ENCODE data around the gene GBGT1. TPM values are rescaled to one million over a fixed set of nuclear protein-coding genes. Genes with fewer than 3 reads are reported as not detected.

GBGT1 gene
- total and polyA plus RNA-seq, 5 donors = 7.4 to 12.8 (median 10.2) TPM

DNA sequence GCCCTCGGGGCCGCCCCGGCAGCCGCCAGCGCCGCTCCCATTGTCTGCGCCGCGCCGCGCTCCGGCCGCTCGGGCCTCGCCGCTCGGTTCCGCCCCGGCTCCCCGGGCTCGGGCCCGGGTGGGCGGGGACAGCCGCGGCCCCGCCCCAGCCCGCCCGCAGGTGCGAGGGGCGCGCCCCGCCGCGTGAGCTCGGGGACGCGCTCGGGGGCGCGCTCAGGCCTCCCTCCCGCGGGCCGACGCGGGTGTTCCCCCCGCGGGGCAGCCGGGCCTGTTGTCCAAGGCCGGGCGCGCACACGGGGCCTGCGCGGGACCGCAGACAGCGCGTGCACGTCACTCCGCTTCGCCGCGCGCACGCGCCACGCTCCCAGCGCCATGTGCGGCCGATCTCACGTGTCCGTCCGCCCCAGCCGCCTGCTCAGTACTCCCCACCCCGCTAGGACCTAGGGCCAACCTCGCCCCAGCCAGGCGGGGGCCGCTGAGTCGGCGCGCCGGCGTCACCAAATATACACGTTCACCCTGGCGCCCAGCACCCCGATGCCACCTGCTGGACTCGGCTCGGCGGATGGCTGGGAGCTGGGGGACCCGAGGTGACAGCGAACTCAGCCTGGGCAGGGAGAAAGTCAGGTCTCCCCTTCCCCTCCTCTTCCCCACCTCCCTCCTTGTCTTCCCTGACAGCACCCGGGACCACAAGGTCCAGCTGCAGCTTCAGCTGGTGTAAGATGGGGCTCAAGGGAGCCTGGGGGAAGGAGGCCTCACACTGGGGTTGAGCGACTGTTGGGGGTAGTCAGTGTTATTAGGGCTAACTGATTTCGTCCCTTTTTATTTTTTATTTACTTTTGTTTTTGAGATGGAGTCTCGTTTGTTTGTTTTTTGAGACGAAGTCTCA is 14.3 kb downstream of the GBGT1 start:
- no peaks in the 10 kb centered on the region for H3K27me3 ChIP-seq (ENCODE audit: control insufficient read depth, insufficient read depth)
- 2% methylated on average over 95 of the region's 95 CpGs for WGBS
- peak; percentile 82 for ATAC-seq
- intact Hi-C loops (cut with DNase I) = loop anchor here (5.0 to 10.0 kb wide), 3 partner anchors 95 to 112 kb away; no protein-coding TSS in a partner anchor
- no peaks in the 10 kb centered on the region for H3K4me1 ChIP-seq (ENCODE audit: control insufficient read depth, insufficient read depth, low read length)
- DNase-seq = peak; percentile 91 to 97 (median 96)
- H3K9me3 ChIP-seq (ENCODE audit: control insufficient read depth, low read length) = no peaks in the 10 kb centered on the region
- peak overlapping the region; percentile 33 for H3K27ac ChIP-seq (ENCODE audit: low read length)
- peak overlapping the region; percentile 52 for H3K4me3 ChIP-seq (ENCODE audit: low read length)

DNA sequence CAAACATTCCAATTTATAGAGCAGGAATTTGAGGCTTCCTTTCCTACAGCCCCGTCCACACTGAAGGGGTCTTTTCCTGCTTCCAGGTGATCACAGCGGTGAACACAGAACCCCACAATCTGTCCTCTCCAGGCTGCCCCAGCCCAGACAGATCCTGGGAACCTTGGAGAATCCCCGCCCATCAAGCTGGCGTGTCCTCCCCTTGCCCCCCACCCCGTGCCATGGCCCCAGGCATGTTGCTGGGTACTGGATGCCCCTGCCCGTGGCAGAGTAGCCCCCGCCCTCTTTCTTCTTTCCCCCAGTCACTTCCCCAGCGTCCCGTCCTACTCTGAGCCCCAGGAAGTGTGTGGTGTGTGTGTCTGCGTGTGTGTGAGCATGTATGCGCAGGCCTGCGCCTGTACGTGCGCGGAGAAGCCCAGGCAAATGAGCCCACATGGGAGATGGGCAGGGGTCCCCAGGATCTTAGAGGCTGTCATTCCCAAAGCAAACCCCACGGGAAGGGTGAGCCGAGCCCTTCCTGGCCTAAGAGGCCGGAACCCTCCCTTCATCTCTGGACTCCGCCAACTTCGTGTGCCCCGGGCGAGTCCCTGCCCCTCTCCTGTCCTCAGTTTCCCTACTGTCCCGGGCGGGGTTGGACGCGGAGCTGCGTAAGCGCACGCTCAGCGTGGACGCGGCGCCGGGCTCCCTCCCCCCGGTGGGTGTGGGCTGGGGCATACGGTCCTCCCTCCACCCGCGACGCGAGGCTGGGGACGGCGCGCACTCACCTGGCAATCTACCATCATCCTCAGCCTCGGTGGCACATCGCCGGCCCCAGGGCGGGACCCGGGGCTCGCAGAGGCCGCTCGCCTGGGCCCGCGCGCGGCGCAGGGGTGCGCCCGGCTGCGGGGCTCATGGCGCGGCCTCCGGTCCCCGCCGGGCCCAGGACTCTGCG is 15.2 kb downstream of the GBGT1 start:
- Histone ChIP-seq H3K27ac (ENCODE audit: low read length) (peak overlapping the region; percentile 32), H3K27me3 (ENCODE audit: control insufficient read depth, insufficient read depth) (no peaks in the 10 kb centered on the region), H3K4me3 (ENCODE audit: low read length) (peak overlapping the region; percentile 52), H3K4me1 (ENCODE audit: control insufficient read depth, insufficient read depth, low read length) (peaks cover 5% of the 10 kb centered on the region), H3K9me3 (ENCODE audit: control insufficient read depth, low read length) (no peaks in the 10 kb centered on the region)
- intact Hi-C loops (cut with DNase I) = loop anchor here (5.0 to 10.0 kb wide), 3 partner anchors 94 to 111 kb away; no protein-coding TSS in a partner anchor
- WGBS = 5% methylated on average over 65 of the region's 65 CpGs
- peak; percentile 11 to 31 for ATAC-seq
- peak; percentile 73 to 90 (median 88) for DNase-seq

GRCh38 chr9:133147412-133148198 is 16.1 kb downstream of the GBGT1 start:
- ATAC-seq = peak; percentile 11 to 13
- 27% methylated on average over 14 of the region's 14 CpGs for WGBS

DNA sequence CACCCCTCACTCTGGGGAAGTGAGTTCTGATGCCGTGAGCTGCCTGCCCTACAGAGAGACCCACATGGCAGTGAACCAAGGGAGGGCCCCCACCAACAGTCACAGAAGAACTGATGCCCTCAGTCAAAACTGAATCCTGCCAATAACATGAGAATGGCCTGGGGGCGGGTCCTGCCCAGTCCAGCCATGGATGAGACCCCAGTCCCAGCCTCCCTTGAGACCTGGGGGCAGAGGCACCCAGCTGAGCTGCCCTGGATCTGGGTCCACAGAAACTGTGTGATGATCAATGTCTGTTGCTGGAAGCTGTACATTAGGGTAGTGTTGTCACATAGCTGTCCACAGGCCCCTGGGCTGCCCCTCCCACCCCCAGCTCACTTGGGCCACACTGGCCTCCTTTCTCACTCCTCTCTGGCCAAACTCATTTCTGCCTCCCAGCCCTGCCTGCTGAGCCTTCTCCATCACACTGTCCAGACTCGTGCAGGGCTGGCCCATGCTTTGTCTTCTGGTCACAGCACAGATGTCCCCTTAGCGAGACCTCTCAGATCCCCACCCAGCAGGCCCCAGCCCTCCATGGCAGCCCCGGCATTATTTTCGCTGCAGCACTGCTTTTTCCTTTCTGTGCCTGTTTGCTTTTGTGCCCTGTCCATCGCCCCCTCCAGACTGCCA is 16.8 kb downstream of the GBGT1 start:
- ATAC-seq (no peak), DNase-seq (peak; percentile 16 to 49 (median 31))
- intact Hi-C loops (cut with DNase I) = loop anchor here (2.0 to 10.0 kb wide), 4 partner anchors 44 to 110 kb away; no protein-coding TSS in a partner anchor
- Histone ChIP-seq H3K4me1 (ENCODE audit: control insufficient read depth, insufficient read depth, low read length) (peaks cover 5% of the 10 kb centered on the region), H3K27me3 (ENCODE audit: control insufficient read depth, insufficient read depth) (no peaks in the 10 kb centered on the region), H3K9me3 (ENCODE audit: control insufficient read depth, low read length) (no peaks in the 10 kb centered on the region), H3K4me3 (ENCODE audit: low read length) (no peak overlapping the region), H3K27ac (ENCODE audit: low read length) (no peak overlapping the region)
- 69% methylated on average over 7 of the region's 7 CpGs for WGBS

More at GRCh38 chr9:133147412-133148198, 16.1 kb downstream of the GBGT1 start:
- no peaks in the 10 kb centered on the region for H3K27me3 ChIP-seq (ENCODE audit: control insufficient read depth, insufficient read depth)
- H3K9me3 ChIP-seq (ENCODE audit: control insufficient read depth, low read length) = no peaks in the 10 kb centered on the region
- no peak overlapping the region for H3K4me3 ChIP-seq (ENCODE audit: low read length)
- peak; percentile 72 to 92 (median 91) for DNase-seq
- peaks cover 5% of the 10 kb centered on the region for H3K4me1 ChIP-seq (ENCODE audit: control insufficient read depth, insufficient read depth, low read length)
- peak overlapping the region; percentile 32 for H3K27ac ChIP-seq (ENCODE audit: low read length)
- intact Hi-C loops (cut with DNase I) = loop anchor here (2.0 to 10.0 kb wide), 4 partner anchors 45 to 110 kb away; no protein-coding TSS in a partner anchor

DNA sequence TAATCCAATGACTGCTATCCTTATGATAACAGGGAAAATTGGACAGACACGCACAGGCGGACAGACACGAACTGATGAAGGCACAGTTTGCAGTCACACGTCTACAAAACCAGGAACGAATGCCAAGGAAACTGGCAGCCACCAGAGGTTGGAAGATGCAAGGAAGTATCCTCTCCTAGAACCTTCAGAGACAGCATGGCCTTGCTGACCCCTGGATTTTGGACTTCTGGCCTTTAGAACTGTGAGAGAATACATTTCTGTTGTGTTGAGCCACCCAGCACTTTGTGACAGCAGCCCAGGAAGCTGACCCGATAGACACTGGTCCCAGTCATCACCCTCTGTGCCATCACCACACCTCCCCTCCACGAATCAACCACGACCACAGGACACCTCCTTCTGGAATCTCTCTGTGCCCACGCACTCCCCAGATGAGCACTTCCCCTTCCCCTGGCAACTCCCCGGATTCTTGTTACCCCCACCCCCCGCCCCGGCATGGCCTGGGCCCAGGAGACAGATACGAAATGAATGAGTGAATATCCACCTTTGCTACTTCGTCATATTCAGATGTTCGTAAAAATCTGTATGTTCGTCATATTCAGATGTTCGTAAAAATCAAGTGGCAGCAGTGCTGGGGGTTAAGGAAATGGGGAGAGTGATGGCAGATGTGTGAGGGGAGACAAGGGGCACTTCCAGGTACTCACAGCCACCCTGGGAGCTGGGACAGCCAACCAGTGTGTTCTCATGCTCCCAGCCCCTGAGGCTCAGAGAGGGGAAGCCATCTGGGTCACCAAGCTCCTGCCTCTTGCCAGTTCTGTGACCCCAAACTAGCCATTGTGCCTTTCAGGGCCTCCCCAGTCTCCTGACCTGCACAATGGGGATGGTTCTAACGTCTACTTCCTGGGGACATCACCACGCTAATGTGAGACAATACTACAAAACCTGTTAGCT is 18.5 kb downstream of the GBGT1 start:
- Histone ChIP-seq H3K9me3 (ENCODE audit: control insufficient read depth, low read length) (no peaks in the 10 kb centered on the region), H3K27me3 (ENCODE audit: control insufficient read depth, insufficient read depth) (no peaks in the 10 kb centered on the region), H3K4me1 (ENCODE audit: control insufficient read depth, insufficient read depth, low read length) (peaks cover 5% of the 10 kb centered on the region), H3K4me3 (ENCODE audit: low read length) (no peak overlapping the region), H3K27ac (ENCODE audit: low read length) (no peak overlapping the region)
- 57% methylated on average over 19 of the region's 19 CpGs for WGBS
- no peak for ATAC-seq
- DNase-seq = peak in 1 of 3 donors; percentile 25
- intact Hi-C loops (cut with DNase I) = loop anchor here (1.0 to 10.0 kb wide), 4 partner anchors 42 to 108 kb away; no protein-coding TSS in a partner anchor

DNA sequence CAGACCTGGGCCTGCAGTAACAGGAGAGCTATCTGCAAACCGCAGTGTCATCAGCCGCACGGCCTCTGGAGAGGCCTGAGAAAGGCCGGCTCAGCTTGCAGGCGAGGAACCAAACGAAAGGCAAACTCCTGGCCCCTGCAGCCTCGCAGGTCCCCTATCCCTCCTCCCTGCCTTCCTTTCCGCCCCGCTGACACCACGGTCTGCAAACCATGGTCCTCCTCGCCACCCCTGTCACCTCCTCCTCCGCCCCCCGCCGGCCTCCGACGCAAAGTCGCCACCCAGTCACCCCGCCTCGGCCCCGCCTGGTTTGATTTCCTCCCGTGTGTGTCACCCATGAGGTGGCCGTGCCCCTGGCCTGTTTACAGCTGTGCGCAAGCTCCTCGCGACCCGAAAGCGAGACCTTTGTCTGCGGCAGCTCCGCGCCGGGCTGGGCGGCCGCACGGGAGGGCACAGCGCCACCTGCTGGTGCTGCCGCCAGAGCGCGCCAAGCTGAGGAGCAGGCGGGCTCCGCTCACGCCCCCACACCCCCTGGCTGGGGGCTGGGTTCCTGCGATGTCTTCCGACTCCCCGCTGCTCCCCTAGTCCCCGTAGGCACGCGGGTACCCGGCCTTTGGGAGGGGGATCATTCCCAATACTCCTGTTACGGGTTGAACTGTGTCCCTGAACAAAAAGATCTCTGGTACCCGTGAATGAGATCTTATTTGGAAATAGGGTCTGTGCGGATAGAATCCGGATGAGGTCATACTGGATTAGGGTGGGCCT is 19.4 kb downstream of the GBGT1 start:
- Histone ChIP-seq H3K4me3 (ENCODE audit: low read length) (no peak overlapping the region), H3K27ac (ENCODE audit: low read length) (peak overlapping the region; percentile 9), H3K27me3 (ENCODE audit: control insufficient read depth, insufficient read depth) (no peaks in the 10 kb centered on the region), H3K4me1 (ENCODE audit: control insufficient read depth, insufficient read depth, low read length) (peaks cover 5% of the 10 kb centered on the region), H3K9me3 (ENCODE audit: control insufficient read depth, low read length) (no peaks in the 10 kb centered on the region)
- ATAC-seq (peak; percentile 15 to 45), DNase-seq (peak; percentile 67 to 91 (median 87))
- WGBS = 4% methylated on average over 52 of the region's 52 CpGs
- intact Hi-C loops (cut with DNase I) = loop anchor here in 1 of 4 donors (1.0 to 10.0 kb wide), 2 partner anchors 41 to 90 kb away; no protein-coding TSS in a partner anchor

GRCh38 chr9:133143639-133144141 is 20.0 kb downstream of the GBGT1 start:
- no peaks in the 10 kb centered on the region for H3K9me3 ChIP-seq (ENCODE audit: control insufficient read depth, low read length)
- ATAC-seq (no peak), DNase-seq (peak in 2 of 3 donors; percentile 29 to 40)
- H3K27ac ChIP-seq (ENCODE audit: low read length) = peak overlapping the region; percentile 9
- 82% methylated on average over 13 of the region's 13 CpGs for WGBS
- peaks cover 5% of the 10 kb centered on the region for H3K4me1 ChIP-seq (ENCODE audit: control insufficient read depth, insufficient read depth, low read length)
- intact Hi-C loops (cut with DNase I) = loop anchor here in 1 of 4 donors (1.0 to 10.0 kb wide), 2 partner anchors 40 to 89 kb away; no protein-coding TSS in a partner anchor
- no peaks in the 10 kb centered on the region for H3K27me3 ChIP-seq (ENCODE audit: control insufficient read depth, insufficient read depth)
- H3K4me3 ChIP-seq (ENCODE audit: low read length) = no peak overlapping the region

Data from right cardiac atrium (tissue), 5 donors.